K562 (cell line): ENCODE measurements around the gene BTF3L4. TPM values are rescaled to one million over a fixed set of nuclear protein-coding genes. Genes with fewer than 3 reads are reported as not detected.

ENCODE experiments used
- ATAC-seq: fragments of 200-7000 bp; cut with Tn5 transposase; 3 replicates; pipeline ENCODE4 v1.9.1; 2020; ENCODE audit warnings: moderate library complexity
- BruUV-seq: library from RNA; stranded (reverse); fragments of 400-500 nt; replicated peaks from 2 replicates; lab custom pipeline; 2021; lab: Mats Ljungman, UMichigan
- CTCF ChIA-PET: fragments of 300-600 bp; formaldehyde crosslinking; extraction: SDS; loops from one replicate; lab custom pipeline; 2021; ENCODE audit warnings: low intra/inter-chr PET ratio; lab: Yijun Ruan, JAX
- POLR2A ChIA-PET: fragments of 300-600, 350-650 bp; sonication (Branson Sonifier 250); formaldehyde crosslinking; extraction: SDS; loops from one replicate; lab custom pipeline; 2021; ENCODE audit warnings: antibody characterized with exemption, inconsistent platforms; lab: Yijun Ruan, JAX
- DNase-seq, 4 experiments: peaks; one replicate each; pipeline versions ENCODE4 v3.0.0 to v3.0.0-alpha.2; 2011 to 2018; ENCODE audit warnings: low spot score in 3 of 4, mixed read lengths in 3 of 4; ENCODE audit errors: extremely low read depth in 1 of 4
- FAIRE-seq: peaks from 2 replicates; lab custom pipeline; 2011; peaks lifted over from hg19 to GRCh38; lab: Jason Lieb, UNC
- H2AFZ ChIP-seq: 2 replicates; pipeline ENCODE4 v1.6.0; 2011; ENCODE audit warnings: low read depth, low read length, control low read depth, inconsistent platforms
- H3K27ac ChIP-seq: fragments of 200-600 bp; 3 replicates; pipeline ENCODE4 v1.8.0; 2011; ENCODE audit warnings: low read depth, mild to moderate bottlenecking, control low read depth, inconsistent platforms, low read length, moderate library complexity, mixed read lengths; ENCODE audit errors: extremely low read depth
- H3K27me3 ChIP-seq, 2 experiments: fragments of 300-600 bp in 1 of 2; 2 replicates in 1 of 2; 3 replicates in 1 of 2; pipeline versions ENCODE4 v1.6.0 to v1.8.0; 2011; ENCODE audit warnings: inconsistent platforms in 2 of 2, low read length in 2 of 2, mild to moderate bottlenecking in 1 of 2, mixed read lengths in 1 of 2, moderate library complexity in 1 of 2; ENCODE audit not compliant: control insufficient read depth in 2 of 2, insufficient read depth in 2 of 2
- H3K36me3 ChIP-seq: fragments of 300-600 bp; 3 replicates; pipeline ENCODE4 v1.8.0; 2011; ENCODE audit warnings: mild to moderate bottlenecking, low read length, inconsistent platforms; ENCODE audit not compliant: control insufficient read depth, insufficient read depth
- H3K4me1 ChIP-seq, 2 experiments: fragments of 200-600 bp in 1 of 2; replicated peaks in 1 of 2; 2 replicates in 1 of 2; 3 replicates in 1 of 2; pipeline versions ENCODE4 v1.5.1 to v1.8.0; 2011; ENCODE audit warnings: inconsistent platforms in 2 of 2, low read length in 2 of 2, mild to moderate bottlenecking in 1 of 2, mixed read lengths in 1 of 2, moderate library complexity in 1 of 2; ENCODE audit not compliant: control insufficient read depth in 2 of 2, insufficient read depth in 2 of 2
- H3K4me2 ChIP-seq: 2 replicates; pipeline ENCODE4 v1.6.1; 2011; ENCODE audit warnings: low read length, control low read depth, inconsistent platforms, mixed read lengths; ENCODE audit not compliant: insufficient read depth
- H3K4me3 ChIP-seq: fragments of 200-600 bp; sonication (generic), shearing (Covaris generic); 2 replicates; pipeline ENCODE4 v1.5.1; 2016; ENCODE audit warnings: control low read depth, inconsistent platforms
- H3K79me2 ChIP-seq: fragments of 200-600 bp; 3 replicates; pipeline ENCODE4 v1.8.0; 2011; ENCODE audit warnings: low read length, inconsistent platforms; ENCODE audit not compliant: control insufficient read depth, insufficient read depth
- H3K9ac ChIP-seq, 2 experiments: 2 replicates each; pipeline versions ENCODE4 v1.6.0 to v1.6.1; 2011; ENCODE audit warnings: low read depth in 2 of 2, low read length in 2 of 2, control low read depth in 1 of 2, inconsistent platforms in 1 of 2, mild to moderate bottlenecking in 1 of 2, mixed read lengths in 1 of 2; ENCODE audit not compliant: insufficient read depth in 1 of 2
- H3K9me1 ChIP-seq: one replicate; pipeline ENCODE4 v1.6.0; 2011; ENCODE audit warnings: inconsistent platforms, mild to moderate bottlenecking, low read length, moderate library complexity; ENCODE audit not compliant: control insufficient read depth, insufficient read depth
- H3K9me3 ChIP-seq: replicated peaks from 2 replicates; pipeline ENCODE4 v1.5.1; 2011; ENCODE audit warnings: low read depth, low read length, inconsistent platforms; ENCODE audit not compliant: control insufficient read depth, insufficient read depth
- H4K20me1 ChIP-seq: replicated peaks from 2 replicates; pipeline ENCODE4 v1.6.1; 2011; ENCODE audit warnings: low read length, inconsistent platforms, mixed read lengths; ENCODE audit not compliant: control insufficient read depth, insufficient read depth
- ASH1L ChIP-seq: fragments of 450-650 bp; IDR thresholded peaks from 2 replicates; pipeline ENCODE4 v1.6.1; 2018; ENCODE audit warnings: borderline replicate concordance, mild to moderate bottlenecking, low read depth; ENCODE audit not compliant: partially characterized antibody
- CEBPG ChIP-seq, 3 experiments: fragments of 200-800 bp in 1 of 3; sonication (Bioruptor generic) in 1 of 3; sonication (generic) in 1 of 3; formaldehyde crosslinking in 1 of 3; IDR thresholded peaks in 2 of 3; conservative IDR thresholded peaks in 1 of 3; 2 replicates each; pipeline versions ENCODE4 v1.6.1 to v1.8.0; 2016 to 2022; ENCODE audit warnings: missing compliant biosample characterization in 2 of 3, missing genetic modification characterization in 2 of 3, mild to moderate bottlenecking in 1 of 3, missing genetic modification reagents in 1 of 3
- EHMT2 ChIP-seq: fragments of 450-650 bp; IDR thresholded peaks from 2 replicates; pipeline ENCODE4 v1.6.1; 2018; ENCODE audit warnings: antibody characterized with exemption
- GTF2F1 ChIP-seq: IDR thresholded peaks from 2 replicates; pipeline ENCODE4 v1.6.1; 2011; ENCODE audit warnings: low read depth, low read length, improper control_type of control experiment
- JUN ChIP-seq, 2 experiments: sonication (generic) in 1 of 2; formaldehyde crosslinking in 1 of 2; IDR thresholded peaks; 2 replicates each; pipeline versions ENCODE4 v1.6.1 to v1.8.0; 2012 to 2022; ENCODE audit warnings: borderline replicate concordance in 2 of 2, mild to moderate bottlenecking in 2 of 2, improper control_type of control experiment in 1 of 2, low read depth in 1 of 2, low read length in 1 of 2, missing genetic modification reagents in 1 of 2
- MYBL2 ChIP-seq, 2 experiments: fragments of 450-650 bp in 1 of 2; sonication (generic) in 1 of 2; formaldehyde crosslinking in 1 of 2; IDR thresholded peaks; 2 replicates each; pipeline versions ENCODE4 v1.6.1 to v1.8.1; 2017 to 2022; ENCODE audit warnings: borderline replicate concordance in 1 of 2, inconsistent platforms in 1 of 2, low read depth in 1 of 2, mild to moderate bottlenecking in 1 of 2, missing genetic modification reagents in 1 of 2, moderate library complexity in 1 of 2
- NR2C2 ChIP-seq, 2 experiments: fragments of 200-800 bp in 1 of 2; sonication (Bioruptor generic) in 1 of 2; sonication (generic) in 1 of 2; formaldehyde crosslinking in 1 of 2; IDR thresholded peaks; 2 replicates each; pipeline versions ENCODE4 v1.6.1 to v1.8.0; 2016 to 2022; ENCODE audit warnings: mild to moderate bottlenecking in 1 of 2, missing compliant biosample characterization in 1 of 2, missing genetic modification characterization in 1 of 2, missing genetic modification reagents in 1 of 2
- RHOXF2B ChIP-seq: fragments of 250-450 bp; sonication (Bioruptor Pico); conservative IDR thresholded peaks from 2 replicates; pipeline ENCODE4 v1.5.1; 2021
- ZNF830 ChIP-seq: fragments of 250-450 bp; sonication (Bioruptor Pico); IDR thresholded peaks from 2 replicates; pipeline ENCODE4 v1.5.0; 2021; ENCODE audit warnings: mild to moderate bottlenecking
- WGBS: fragments of 100-300 bp; shearing (Covaris generic); methylation state at CpG from one replicate; pipeline ENCODE4 v1.1.6; 2016; ENCODE audit warnings: low coverage, mixed read lengths; ENCODE audit not compliant: insufficient coverage; ENCODE audit errors: missing lambda C conversion rate; 5-methylcytosine and 5-hydroxymethylcytosine counted together
- in situ Hi-C: fragments of 300-500 bp; cut with MboI; formaldehyde crosslinking; loops from 4 replicates; pipeline ENCODE4 v1.15.0; 2018; ENCODE audit warnings: inconsistent platforms, mixed read lengths
- intact Hi-C: fragments of 100-400 bp; cut with micrococcal nuclease; formaldehyde crosslinking; loops from 2 replicates; pipeline ENCODE4 v1.14.2; 2022
- polyA plus RNA-seq, 8 experiments: library from polyadenylated mRNA; depleted of rRNA in 4 of 8; stranded (reverse) in 5 of 8; unstranded in 3 of 8; fragments of >200 nt; fragmentation: Nextera tagmentation in 2 of 8; fragmentation: Illumina TruSeq in 1 of 8; extraction: Ambion mirVana in 2 of 8; extraction: Trizol in 1 of 8; gene quantifications; 2 replicates each; pipeline versions ENCODE4 v1.2.1 to v1.2.3, GENCODE V29; 2011 to 2014; ENCODE audit warnings: inconsistent platforms in 1 of 8, missing spikeins in 1 of 8
- total RNA-seq, 7 experiments: library from RNA; depleted of rRNA in 6 of 7; stranded (reverse); fragments of >200 nt in 6 of 7; fragmentation: Illumina TruSeq in 2 of 7; extraction: Trizol in 2 of 7; gene quantifications; 2 replicates each; pipeline versions ENCODE4 v1.2.1 to v1.2.3, GENCODE V29; 2011 to 2021; ENCODE audit warnings: low replicate concordance in 1 of 7
- TF ChIP-seq, protein P1 (sequence below): fragments of 250-450 bp; sonication (Bioruptor Pico); IDR thresholded peaks from 2 replicates; pipeline ENCODE4 v1.4.0; 2020; ENCODE audit warnings: mild to moderate bottlenecking, moderate library complexity
- TF ChIP-seq, protein P2 (sequence below): fragments of 450-650 bp; IDR thresholded peaks from 2 replicates; pipeline ENCODE4 v1.6.1; 2016; ENCODE audit warnings: missing biosample characterization, missing genetic modification characterization
- TF ChIP-seq, protein P3 (sequence below): sonication (generic); formaldehyde crosslinking; IDR thresholded peaks from 2 replicates; pipeline ENCODE4 v1.8.0; 2023; ENCODE audit warnings: mild to moderate bottlenecking, missing genetic modification reagents

BTF3L4 gene
- total and polyA plus RNA-seq, 9 of the 15 experiments (the other 6 are each of a cell fraction or from before 2014, with no cell fraction given) = 40.1 to 106 (median 88.8) TPM

DNA sequence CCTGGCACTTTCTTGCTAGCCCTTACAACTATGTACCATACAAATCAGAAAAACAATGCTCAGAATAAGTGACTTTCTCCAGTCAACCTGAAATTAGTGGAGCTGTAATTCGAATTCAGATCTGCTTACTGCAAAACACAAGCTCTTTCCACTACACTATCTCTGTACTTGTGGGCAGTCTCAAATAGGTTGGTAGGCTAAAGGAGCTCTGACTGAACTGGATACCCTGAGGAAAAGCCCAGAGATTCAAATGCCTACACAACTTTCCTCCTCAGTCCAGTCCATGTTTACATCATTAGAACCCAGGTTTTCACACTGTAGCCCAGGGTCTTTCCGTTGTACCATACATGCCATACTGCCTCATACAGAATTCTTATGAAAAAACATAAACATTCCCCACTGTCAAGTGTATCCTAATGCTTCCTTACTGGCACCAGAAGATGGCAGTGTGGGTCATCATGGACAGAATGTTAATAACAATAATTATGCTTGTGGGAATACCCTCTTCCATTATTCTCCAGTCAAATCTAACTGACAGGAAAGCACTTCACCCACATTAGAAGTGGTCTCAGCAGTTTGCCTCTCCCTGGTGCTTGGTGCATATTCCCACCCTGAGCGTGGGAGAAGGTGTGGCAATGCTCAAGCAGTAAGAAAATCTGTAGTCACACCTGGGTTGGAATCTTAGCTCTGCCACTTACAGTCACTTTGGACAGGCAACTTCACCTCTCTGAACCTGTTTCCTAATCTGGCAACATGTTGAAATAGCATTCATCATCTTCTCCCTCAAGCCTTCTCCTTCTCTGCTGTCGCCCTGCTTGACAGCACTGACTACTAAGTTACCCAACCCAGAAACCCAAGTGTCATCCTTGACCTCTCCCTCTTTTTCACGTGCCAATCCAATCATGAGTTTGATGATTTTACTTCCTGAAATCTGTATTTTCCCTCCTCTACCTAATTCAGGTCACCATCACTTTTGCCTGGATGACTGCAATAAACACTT, 71.4 kb downstream of the BTF3L4 start:
- ChIA-PET CTCF (interaction anchor here (0.6 to 3.1 kb wide), 4 partner anchors 11 to 696 kb away, joined by 3 to 17 read pairs (median 4); no protein-coding TSS in a partner anchor), POLR2A (interaction anchor here (1.2 kb wide), 1 partner anchor 16 kb away, joined by 3 read pairs; no protein-coding TSS in a partner anchor)
- in situ Hi-C loops (loop anchor here (5.0 to 25.0 kb wide), 2 partner anchors 170 to 560 kb away; partner anchors contain the start of gene COA7), intact Hi-C loops (loop anchor here (1.0 to 5.0 kb wide), 3 partner anchors 169 to 230 kb away; no protein-coding TSS in a partner anchor)
- Histone ChIP-seq H3K9me3 (no peaks in the 10 kb centered on the region), H4K20me1 (no peaks in the 10 kb centered on the region), H3K4me1 (no peaks in the 10 kb centered on the region), H3K36me3 (no peaks in the 10 kb centered on the region), H3K9me1 (no peaks in the 10 kb centered on the region), H2AFZ (no peak overlapping the region), H3K4me2 (no peak overlapping the region), H3K79me2 (no peaks in the 10 kb centered on the region), H3K4me3 (no peak overlapping the region), H3K27ac (no peak overlapping the region), H3K27me3 (peaks cover 0 to 3% of the 10 kb centered on the region in 2 experiments; a peak in 4 of 5 replicates), H3K9ac (no peak overlapping the region)
- DNase-seq = peak in 2 of 4 experiments; percentile 47 to 67
- peak; percentile 93 for ATAC-seq
- 4% methylated on average over 5 of the region's 5 CpGs for WGBS
- BruUV-seq = no TSS peak
- peak; percentile 68 for FAIRE-seq
- TF ChIP-seq ASH1L (no peak), NR2C2 (CRISPR knock-in tag; IDR thresholded peaks at IDR 0.05) (no peak), NR2C2 (tag; IDR thresholded peaks at IDR 0.05) (no peak), RHOXF2B (CRISPR knock-in tag) (no peak), MYBL2 (IDR thresholded peaks at IDR 0.05; ENCODE audit: low read depth) (no peak), MYBL2 (CRISPR knock-in tag; IDR thresholded peaks at IDR 0.05; ENCODE audit: borderline replicate concordance) (no peak), JUN (IDR thresholded peaks at IDR 0.05; ENCODE audit: borderline replicate concordance, low read depth, low read length) (no peak), JUN (CRISPR knock-in tag; IDR thresholded peaks at IDR 0.05; ENCODE audit: borderline replicate concordance) (no peak), GTF2F1 (no peak), ZNF830 (CRISPR knock-in tag) (no peak), EHMT2 (no peak), CEBPG (CRISPR knock-in tag; IDR thresholded peaks at IDR 0.05) (0 out of 2 replicates have a peak, but pooled peaks have one; percentile 15), CEBPG (tag; conservative IDR thresholded peaks at IDR 0.05 in 1 of 2, IDR thresholded peaks at IDR 0.05 in 1 of 2) (0 out of 4 replicates have a peak, but pooled peaks of 1 of the 2 experiments have one; percentile 11)
- TF ChIP-seq, protein P1, sequence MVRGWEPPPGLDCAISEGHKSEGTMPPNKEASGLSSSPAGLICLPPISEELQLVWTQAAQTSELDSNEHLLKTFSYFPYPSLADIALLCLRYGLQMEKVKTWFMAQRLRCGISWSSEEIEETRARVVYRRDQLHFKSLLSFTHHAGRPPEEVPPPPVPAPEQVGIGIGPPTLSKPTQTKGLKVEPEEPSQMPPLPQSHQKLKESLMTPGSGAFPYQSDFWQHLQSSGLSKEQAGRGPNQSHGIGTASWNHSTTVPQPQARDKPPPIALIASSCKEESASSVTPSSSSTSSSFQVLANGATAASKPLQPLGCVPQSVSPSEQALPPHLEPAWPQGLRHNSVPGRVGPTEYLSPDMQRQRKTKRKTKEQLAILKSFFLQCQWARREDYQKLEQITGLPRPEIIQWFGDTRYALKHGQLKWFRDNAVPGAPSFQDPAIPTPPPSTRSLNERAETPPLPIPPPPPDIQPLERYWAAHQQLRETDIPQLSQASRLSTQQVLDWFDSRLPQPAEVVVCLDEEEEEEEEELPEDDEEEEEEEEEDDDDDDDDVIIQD (CRISPR knock-in tag) = no peak
- TF ChIP-seq, protein P2, sequence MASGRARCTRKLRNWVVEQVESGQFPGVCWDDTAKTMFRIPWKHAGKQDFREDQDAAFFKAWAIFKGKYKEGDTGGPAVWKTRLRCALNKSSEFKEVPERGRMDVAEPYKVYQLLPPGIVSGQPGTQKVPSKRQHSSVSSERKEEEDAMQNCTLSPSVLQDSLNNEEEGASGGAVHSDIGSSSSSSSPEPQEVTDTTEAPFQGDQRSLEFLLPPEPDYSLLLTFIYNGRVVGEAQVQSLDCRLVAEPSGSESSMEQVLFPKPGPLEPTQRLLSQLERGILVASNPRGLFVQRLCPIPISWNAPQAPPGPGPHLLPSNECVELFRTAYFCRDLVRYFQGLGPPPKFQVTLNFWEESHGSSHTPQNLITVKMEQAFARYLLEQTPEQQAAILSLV (tag) = no peak
- TF ChIP-seq, protein P3, sequence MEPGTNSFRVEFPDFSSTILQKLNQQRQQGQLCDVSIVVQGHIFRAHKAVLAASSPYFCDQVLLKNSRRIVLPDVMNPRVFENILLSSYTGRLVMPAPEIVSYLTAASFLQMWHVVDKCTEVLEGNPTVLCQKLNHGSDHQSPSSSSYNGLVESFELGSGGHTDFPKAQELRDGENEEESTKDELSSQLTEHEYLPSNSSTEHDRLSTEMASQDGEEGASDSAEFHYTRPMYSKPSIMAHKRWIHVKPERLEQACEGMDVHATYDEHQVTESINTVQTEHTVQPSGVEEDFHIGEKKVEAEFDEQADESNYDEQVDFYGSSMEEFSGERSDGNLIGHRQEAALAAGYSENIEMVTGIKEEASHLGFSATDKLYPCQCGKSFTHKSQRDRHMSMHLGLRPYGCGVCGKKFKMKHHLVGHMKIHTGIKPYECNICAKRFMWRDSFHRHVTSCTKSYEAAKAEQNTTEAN (CRISPR knock-in tag) = no peak
